ENCODE data around the gene OR7G3. TPM values are rescaled to one million over a fixed set of nuclear protein-coding genes. Genes with fewer than 3 reads are reported as not detected.

Gene OR7G3
- total RNA-seq (not detected), total RNA-seq (0 reads per million in 29 experiments)
- not detected for total RNA-seq (2013)

DNA sequence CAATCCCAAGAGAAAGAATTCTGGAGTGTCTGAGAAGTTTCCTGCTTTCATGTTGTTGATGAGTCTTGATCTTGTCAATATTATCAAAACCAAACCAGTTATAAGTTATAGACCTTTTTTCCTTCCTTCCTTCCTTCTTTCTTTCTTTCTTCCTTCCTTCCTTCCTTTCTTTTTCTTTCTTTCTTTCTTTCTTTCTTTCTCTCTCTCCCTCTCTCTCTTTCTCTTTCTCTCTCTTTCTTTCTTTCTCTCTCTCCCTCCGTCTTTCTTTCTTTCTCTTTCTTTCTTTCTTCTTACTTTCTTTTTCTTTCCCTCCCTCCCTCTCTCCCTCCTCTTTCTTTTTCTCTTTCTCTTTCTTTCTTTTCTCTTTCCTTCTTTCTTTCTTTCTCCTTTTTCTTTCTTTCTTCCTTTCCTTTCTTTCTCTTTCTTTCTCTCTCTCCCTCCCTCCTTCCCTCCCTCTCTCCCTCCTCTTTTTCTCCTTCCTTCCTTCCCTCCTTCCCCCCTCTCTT lies at the start of gene OR7G3:
TSS of gene OR7G3 (minus strand) at position 51 of the 506 bp plus-strand sequence. CDS start at position 51, 0 bp downstream.
- no peaks in the 10 kb centered on the region for H3K9me3 ChIP-seq
- peaks cover 0 to 33% of the 10 kb centered on the region in 2 experiments for H3K27me3 ChIP-seq (replicated peaks in 1 of 2; ENCODE audit: control insufficient read depth in 2 of 2, extremely low read depth in 1 of 2, insufficient read depth in 2 of 2, low read length in 1 of 2)
- CTCF ChIA-PET = no interaction called here
- Mint-ChIP-seq H3K4me1 (peaks cover 0 to 6% (median 2%) of the 10 kb centered on the region in 3 donors), H3K27ac (peak within 1 kb of the TSS in 1 of 2 donors; percentile 13), H3K36me3 (no peaks in the 10 kb centered on the region), H3K4me3 (no peak within 1 kb of the TSS), H3K27me3 (peaks cover 24 to 30% of the 10 kb centered on the region in 2 donors), H3K9me3 (no peaks in the 10 kb centered on the region)
- no peaks in the 10 kb centered on the region for H3K36me3 ChIP-seq (ENCODE audit: control insufficient read depth in 2 of 2, extremely low read depth in 1 of 2, insufficient read depth in 1 of 2, low read length in 1 of 2)
- H3K4me1 ChIP-seq (ENCODE audit: control insufficient read depth in 1 of 2, extremely low read depth in 1 of 2, insufficient read depth in 2 of 2, low read length in 2 of 2) = no peaks in the 10 kb centered on the region
- no peak for DNase-seq
- POLR2A ChIA-PET = no interaction called here
- H3K27ac ChIP-seq (ENCODE audit: low read length) = no peak within 1 kb of the TSS
- ATAC-seq (replicated peaks in 1 of 4) = no peak
- no peak within 1 kb of the TSS for H3K4me3 ChIP-seq (ENCODE audit: control insufficient read depth in 1 of 2, extremely low read depth in 1 of 2, low read length in 1 of 2)
- 100% methylated on average over 1 of the region's 1 CpG for WGBS (ENCODE audit: insufficient coverage)

DNA sequence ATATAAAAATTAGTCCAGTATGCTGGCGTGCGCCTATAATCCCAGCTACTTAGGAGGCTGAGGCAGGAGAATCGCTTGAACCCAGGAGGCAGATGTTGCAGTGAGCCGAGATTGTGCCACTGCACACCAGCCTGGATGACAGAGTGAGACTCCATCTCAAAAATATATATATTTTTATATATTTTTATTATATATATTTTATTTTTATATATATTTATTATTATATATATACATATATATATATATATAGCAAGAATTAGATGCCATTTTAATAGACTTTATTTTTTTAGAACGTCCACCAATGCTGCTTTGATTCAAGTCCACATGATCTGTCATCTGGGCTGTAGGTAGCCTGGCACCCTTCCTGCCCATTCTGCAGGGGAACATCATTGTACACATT lies 48.6 kb upstream of the OR7G3 start:
- no peaks in the 10 kb centered on the region for H3K36me3 Mint-ChIP-seq

DNA sequence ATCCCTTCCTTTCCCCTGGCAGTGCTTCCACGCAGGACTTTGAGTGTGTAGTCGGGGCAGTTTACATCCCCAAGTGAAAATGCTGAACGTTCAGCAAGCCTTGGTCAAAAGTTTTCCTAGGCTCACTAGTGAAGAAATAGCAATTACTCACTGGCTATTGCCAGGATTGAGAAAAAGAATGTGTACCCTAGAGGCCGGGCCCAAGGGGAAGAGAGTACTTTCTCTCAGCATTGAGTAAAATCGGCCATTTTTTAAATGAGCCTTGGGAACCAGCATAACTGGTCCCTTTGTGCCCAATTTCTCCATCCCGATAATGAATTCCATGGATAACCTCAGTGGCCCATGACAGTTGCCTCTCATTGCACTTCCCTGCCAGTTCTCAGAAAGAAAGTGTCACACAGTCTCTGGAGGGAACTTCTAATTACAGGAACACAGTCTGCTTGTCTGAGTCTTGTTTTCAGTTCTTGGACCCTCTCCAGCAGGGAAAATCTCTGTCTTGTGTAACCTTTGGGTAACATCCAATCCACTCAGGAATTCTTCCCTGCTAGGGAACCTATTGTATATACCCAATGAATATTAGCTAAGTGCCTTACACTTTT lies 44.7 kb upstream of the OR7G3 start:
- Histone ChIP-seq H3K4me1 (ENCODE audit: control insufficient read depth in 1 of 2, extremely low read depth in 1 of 2, insufficient read depth in 2 of 2, low read length in 2 of 2) (no peaks in the 10 kb centered on the region), H3K36me3 (ENCODE audit: control insufficient read depth in 2 of 2, extremely low read depth in 1 of 2, insufficient read depth in 1 of 2, low read length in 1 of 2) (peaks cover 0 to 2% of the 10 kb centered on the region in 2 donors), H3K4me3 (ENCODE audit: control insufficient read depth in 1 of 2, extremely low read depth in 1 of 2, low read length in 1 of 2) (no peak overlapping the region), H3K9me3 (no peaks in the 10 kb centered on the region), H3K27me3 (replicated peaks in 1 of 2; ENCODE audit: control insufficient read depth in 2 of 2, extremely low read depth in 1 of 2, insufficient read depth in 2 of 2, low read length in 1 of 2) (no peaks in the 10 kb centered on the region), H3K27ac (ENCODE audit: low read length) (no peak overlapping the region)
- H3K36me3 Mint-ChIP-seq = peaks cover 15% of the 10 kb centered on the region
- ATAC-seq (replicated peaks in 1 of 4) (no peak), DNase-seq (no peak)
- ChIA-PET POLR2A (no interaction called here), CTCF (no interaction called here)
- H3K9me3 Mint-ChIP-seq = peaks cover 0 to 4% (median 3%) of the 10 kb centered on the region in 3 donors
- H3K27ac Mint-ChIP-seq = no peak overlapping the region
- 95% methylated on average over 6 of the region's 6 CpGs for WGBS (ENCODE audit: insufficient coverage)
- H3K27me3 Mint-ChIP-seq = no peaks in the 10 kb centered on the region
- no peaks in the 10 kb centered on the region for H3K4me1 Mint-ChIP-seq
- H3K4me3 Mint-ChIP-seq = no peak overlapping the region

More for the DNA sequence above, 48.6 kb upstream of the OR7G3 start:
- H3K27ac Mint-ChIP-seq = no peak overlapping the region
- Histone ChIP-seq H3K4me3 (ENCODE audit: control insufficient read depth in 1 of 2, extremely low read depth in 1 of 2, low read length in 1 of 2) (no peak overlapping the region), H3K9me3 (no peaks in the 10 kb centered on the region), H3K27ac (ENCODE audit: low read length) (no peak overlapping the region), H3K36me3 (ENCODE audit: control insufficient read depth in 2 of 2, extremely low read depth in 1 of 2, insufficient read depth in 1 of 2, low read length in 1 of 2) (no peaks in the 10 kb centered on the region), H3K4me1 (ENCODE audit: control insufficient read depth in 1 of 2, extremely low read depth in 1 of 2, insufficient read depth in 2 of 2, low read length in 2 of 2) (no peaks in the 10 kb centered on the region), H3K27me3 (replicated peaks in 1 of 2; ENCODE audit: control insufficient read depth in 2 of 2, extremely low read depth in 1 of 2, insufficient read depth in 2 of 2, low read length in 1 of 2) (no peaks in the 10 kb centered on the region)
- H3K4me1 Mint-ChIP-seq = no peaks in the 10 kb centered on the region
- ChIA-PET CTCF (no interaction called here), POLR2A (no interaction called here)
- H3K9me3 Mint-ChIP-seq = no peaks in the 10 kb centered on the region
- ATAC-seq (replicated peaks in 1 of 4) (no peak), DNase-seq (no peak)
- no CpG with 5 or more reads among the region's 5 CpGs for WGBS (ENCODE audit: insufficient coverage)
- H3K4me3 Mint-ChIP-seq = no peak overlapping the region
- H3K27me3 Mint-ChIP-seq = peaks cover 10 to 13% of the 10 kb centered on the region in 2 donors

DNA sequence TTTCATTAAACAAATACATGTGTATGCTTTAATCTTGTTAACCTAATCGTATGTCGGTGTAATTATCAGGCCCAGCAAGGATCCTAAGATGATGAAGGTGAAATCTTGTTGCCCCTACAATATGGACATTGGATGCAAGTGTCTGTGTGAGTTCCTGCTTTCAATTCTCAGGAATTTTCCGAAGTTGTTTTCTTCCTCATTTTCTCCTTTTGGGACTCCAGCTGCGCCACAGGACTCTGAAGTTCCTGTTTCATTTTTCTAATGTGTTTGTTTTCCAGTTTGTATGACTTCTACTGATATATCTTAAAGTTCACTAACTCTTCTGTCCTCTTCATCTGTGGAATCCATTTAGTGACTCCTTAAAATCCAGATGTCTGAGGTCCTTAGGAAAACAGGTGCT lies 40.1 kb upstream of the OR7G3 start:
- H3K9me3 Mint-ChIP-seq = peaks cover 0 to 10% (median 4%) of the 10 kb centered on the region in 3 donors
- POLR2A ChIA-PET = no interaction called here
- Histone ChIP-seq H3K27ac (ENCODE audit: low read length) (no peak overlapping the region), H3K4me1 (ENCODE audit: control insufficient read depth in 1 of 2, extremely low read depth in 1 of 2, insufficient read depth in 2 of 2, low read length in 2 of 2) (no peaks in the 10 kb centered on the region), H3K4me3 (ENCODE audit: control insufficient read depth in 1 of 2, extremely low read depth in 1 of 2, low read length in 1 of 2) (no peak overlapping the region), H3K9me3 (peaks cover 2% of the 10 kb centered on the region), H3K27me3 (replicated peaks in 1 of 2; ENCODE audit: control insufficient read depth in 2 of 2, extremely low read depth in 1 of 2, insufficient read depth in 2 of 2, low read length in 1 of 2) (no peaks in the 10 kb centered on the region), H3K36me3 (ENCODE audit: control insufficient read depth in 2 of 2, extremely low read depth in 1 of 2, insufficient read depth in 1 of 2, low read length in 1 of 2) (peaks cover 7 to 30% of the 10 kb centered on the region in 2 donors)
- WGBS (ENCODE audit: insufficient coverage) = 100% methylated on average over 2 of the region's 4 CpGs
- DNase-seq (no peak), ATAC-seq (replicated peaks in 1 of 4) (no peak)
- H3K4me1 Mint-ChIP-seq = no peaks in the 10 kb centered on the region
- H3K27me3 Mint-ChIP-seq = no peaks in the 10 kb centered on the region
- H3K4me3 Mint-ChIP-seq = no peak overlapping the region
- CTCF ChIA-PET = interaction anchor here in 1 of 2 donors (0.5 kb wide), 1 partner anchor 65 kb away, joined by 6 read pairs; no protein-coding TSS in a partner anchor
- no peak overlapping the region for H3K27ac Mint-ChIP-seq
- H3K36me3 Mint-ChIP-seq = peaks cover 55% of the 10 kb centered on the region

DNA sequence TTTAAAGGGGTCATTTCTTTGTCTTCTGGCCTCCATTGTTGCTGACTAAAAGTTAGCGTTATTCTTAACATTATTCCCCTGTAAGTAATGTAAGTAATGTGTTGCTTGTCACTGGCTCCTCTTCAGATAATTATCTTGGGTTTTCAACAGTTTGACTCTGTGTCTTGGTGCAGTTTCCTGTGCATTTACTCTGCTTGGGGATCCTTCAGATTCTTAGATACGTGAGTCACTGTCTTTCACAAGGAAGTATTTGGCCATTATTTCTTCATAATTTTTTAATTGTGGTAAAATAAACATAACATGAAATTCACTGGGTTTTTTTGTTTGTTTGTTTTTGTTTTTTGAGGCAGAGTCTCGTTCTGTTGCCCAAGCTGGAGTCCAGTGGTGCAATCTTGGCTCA lies 38.5 kb upstream of the OR7G3 start:
- Histone ChIP-seq H3K4me3 (ENCODE audit: control insufficient read depth in 1 of 2, extremely low read depth in 1 of 2, low read length in 1 of 2) (no peak overlapping the region), H3K4me1 (ENCODE audit: control insufficient read depth in 1 of 2, extremely low read depth in 1 of 2, insufficient read depth in 2 of 2, low read length in 2 of 2) (no peaks in the 10 kb centered on the region), H3K36me3 (ENCODE audit: control insufficient read depth in 2 of 2, extremely low read depth in 1 of 2, insufficient read depth in 1 of 2, low read length in 1 of 2) (peaks cover 22 to 46% of the 10 kb centered on the region in 2 donors), H3K27ac (ENCODE audit: low read length) (no peak overlapping the region), H3K27me3 (replicated peaks in 1 of 2; ENCODE audit: control insufficient read depth in 2 of 2, extremely low read depth in 1 of 2, insufficient read depth in 2 of 2, low read length in 1 of 2) (no peaks in the 10 kb centered on the region), H3K9me3 (peaks cover 14% of the 10 kb centered on the region)
- Mint-ChIP-seq H3K36me3 (peaks cover 71% of the 10 kb centered on the region), H3K9me3 (peaks cover 0 to 16% (median 10%) of the 10 kb centered on the region in 3 donors), H3K4me3 (no peak overlapping the region), H3K27me3 (no peaks in the 10 kb centered on the region), H3K4me1 (no peaks in the 10 kb centered on the region), H3K27ac (no peak overlapping the region)
- ATAC-seq (replicated peaks in 1 of 4) = no peak
- POLR2A ChIA-PET = no interaction called here
- DNase-seq = no peak
- 100% methylated on average over 1 of the region's 3 CpGs for WGBS (ENCODE audit: insufficient coverage)
- CTCF ChIA-PET = no interaction called here

DNA sequence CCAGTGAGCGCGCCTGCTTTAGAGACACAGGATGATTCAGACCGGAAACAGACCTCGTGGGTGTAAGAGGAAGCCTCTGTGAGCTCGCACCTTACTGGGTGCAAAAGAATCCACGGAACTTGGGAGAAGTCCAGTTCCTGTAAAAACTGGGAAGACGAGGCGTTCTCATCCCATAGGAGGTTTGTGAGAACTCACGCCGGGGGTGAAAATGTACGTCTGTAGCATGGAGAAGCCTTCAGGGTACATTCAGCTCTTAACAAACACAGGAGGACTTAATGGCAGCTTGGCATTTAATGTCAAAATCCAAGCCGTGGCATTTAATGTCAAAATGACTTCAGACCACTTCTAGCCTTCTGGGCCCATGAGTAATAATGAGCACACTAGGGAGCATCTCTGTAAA lies 34.7 kb upstream of the OR7G3 start:
- H3K27ac ChIP-seq (ENCODE audit: low read length) = no peak overlapping the region
- peaks cover 20% of the 10 kb centered on the region for H3K9me3 ChIP-seq
- no peak for ATAC-seq (replicated peaks in 1 of 4)
- WGBS (ENCODE audit: insufficient coverage) = 95% methylated on average over 12 of the region's 12 CpGs
- peak overlapping the region in 1 of 2 donors; percentile 49 for H3K4me3 ChIP-seq (ENCODE audit: control insufficient read depth in 1 of 2, extremely low read depth in 1 of 2, low read length in 1 of 2)
- no peak for DNase-seq
- Mint-ChIP-seq H3K27me3 (no peaks in the 10 kb centered on the region), H3K36me3 (peaks cover 94% of the 10 kb centered on the region), H3K4me3 (no peak overlapping the region), H3K9me3 (peaks cover 3 to 15% (median 10%) of the 10 kb centered on the region in 3 donors), H3K4me1 (peaks cover 0 to 4% (median 0%) of the 10 kb centered on the region in 3 donors), H3K27ac (no peak overlapping the region)
- no peaks in the 10 kb centered on the region for H3K27me3 ChIP-seq (replicated peaks in 1 of 2; ENCODE audit: control insufficient read depth in 2 of 2, extremely low read depth in 1 of 2, insufficient read depth in 2 of 2, low read length in 1 of 2)
- H3K4me1 ChIP-seq (ENCODE audit: control insufficient read depth in 1 of 2, extremely low read depth in 1 of 2, insufficient read depth in 2 of 2, low read length in 2 of 2) = no peaks in the 10 kb centered on the region
- ChIA-PET CTCF (no interaction called here), POLR2A (no interaction called here)
- H3K36me3 ChIP-seq (ENCODE audit: control insufficient read depth in 2 of 2, extremely low read depth in 1 of 2, insufficient read depth in 1 of 2, low read length in 1 of 2) = peaks cover 39 to 82% of the 10 kb centered on the region in 2 donors
